GM18867 (cell line): ENCODE measurements around the gene MMS19.
"Not testable (repeated sequence)": the region's sequence is repeated elsewhere in the genome, so short reads cannot be mapped to it uniquely, and the experiment has no call there.

Experiments
- ATAC-seq: cut with Tn5 transposase; IDR thresholded peaks from one replicate; pipeline ENCODE4 v1.9.1; 2021; ENCODE audit warnings: mild to moderate bottlenecking, moderate library complexity; ENCODE audit not compliant: unreplicated experiment

The MMS19 gene

GRCh38 chr10:97434055-97434454, 64.2 kb downstream of the MMS19 start:
- ATAC-seq = no peak

- no peak for ATAC-seq
These were observed 69.6 kb downstream of the MMS19 start for GRCh38 chr10:97428572-97428981.

GRCh38 chr10:97427571-97428179, 70.5 kb downstream of the MMS19 start:
- ATAC-seq = no peak

GRCh38 chr10:97426776-97427570, 71.2 kb downstream of the MMS19 start:
- ATAC-seq = no peak

- ATAC-seq = peak; percentile 81
These were observed 72.1 kb downstream of the MMS19 start, which contains the start of gene PGAM1 for GRCh38 chr10:97425964-97426775. Gene PGAM1, plus strand, starts transcription at chr10:97426191. Its CDS starts 117 bp downstream, at chr10:97426308.

GRCh38 chr10:97423757-97424098, 74.5 kb downstream of the MMS19 start:
- not testable (repeated sequence) for ATAC-seq

GRCh38 chr10:97416565-97416964, 81.7 kb downstream of the MMS19 start:
- no peak for ATAC-seq

GRCh38 chr10:97412891-97413304, 85.3 kb downstream of the MMS19 start:
- peak; percentile 50 for ATAC-seq

GRCh38 chr10:97411406-97411805, 86.8 kb downstream of the MMS19 start:
- no peak for ATAC-seq

- no peak for ATAC-seq
These were observed 89.7 kb downstream of the MMS19 start for GRCh38 chr10:97408496-97408992.
